ENCODE measurements around the gene CIAO2B.

GRCh38 chr16:66920299-66920590 lies 14.0 kb downstream of the CIAO2B start:
- TF ChIP-seq CTCF (IDR thresholded peaks at IDR 0.05; ENCODE audit: low read depth, low read length, missing input control) (no peak), FOXA1 (IDR thresholded peaks at IDR 0.05) (no peak), REST (IDR thresholded peaks at IDR 0.05) (no peak), YY1 (IDR thresholded peaks at IDR 0.05) (no peak), GABPA (IDR thresholded peaks at IDR 0.05 in 1 of 2, conservative IDR thresholded peaks at IDR 0.05 in 1 of 2) (no peak), TAF1 (conservative IDR thresholded peaks at IDR 0.05) (no peak)

Measured in liver (tissue), 3 donors.